Ecto neural progenitor cell (in vitro differentiated cells): ENCODE data around the gene LLGL2.

Experiments used
- DNase-seq: peaks from one replicate; pipeline ENCODE4 v3.0.0-alpha.2; 2018; ENCODE audit warnings: low spot score

LLGL2 gene

DNA sequence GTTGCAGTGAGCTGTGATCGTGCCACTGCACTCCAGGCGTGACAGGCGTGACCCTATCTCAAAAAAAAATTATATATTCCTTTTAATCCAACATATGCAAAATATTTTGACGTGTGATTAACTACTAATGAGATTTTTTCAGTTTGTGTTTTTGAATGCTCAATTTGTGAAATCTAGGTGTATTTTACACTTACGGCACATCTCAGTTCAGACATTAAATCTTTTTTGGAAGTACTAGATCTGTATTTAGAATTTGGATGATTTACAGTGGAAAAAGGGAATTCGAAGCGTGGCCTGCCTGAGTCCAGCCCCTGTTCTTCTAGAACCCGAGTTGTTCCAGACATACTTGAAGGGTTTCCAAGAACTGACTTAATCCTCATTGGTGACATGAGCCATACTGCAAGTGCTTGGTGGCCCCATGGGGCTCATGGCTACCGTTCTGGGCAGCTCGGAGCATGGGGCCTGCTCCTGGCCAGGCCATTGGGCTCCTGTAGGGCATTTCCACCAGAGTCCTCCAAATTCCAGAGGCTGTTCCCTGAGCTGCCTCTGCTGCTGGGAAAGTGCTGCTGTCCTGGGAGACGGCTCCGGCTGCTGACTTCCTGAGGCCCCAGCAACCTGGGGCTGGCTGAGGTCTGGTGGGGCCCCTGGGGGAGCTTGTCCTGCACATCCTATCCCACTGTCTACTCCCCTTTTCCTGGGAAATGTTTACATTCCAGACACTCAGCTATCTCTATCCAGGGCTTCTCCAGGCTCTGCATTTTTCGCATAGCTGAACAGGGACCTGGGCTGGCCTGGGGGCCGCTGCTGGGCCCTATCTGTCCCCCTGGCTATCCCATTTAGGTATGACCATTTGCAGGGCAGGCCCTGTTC, 27.2 kb downstream of the LLGL2 start:
- no peak for DNase-seq

DNA sequence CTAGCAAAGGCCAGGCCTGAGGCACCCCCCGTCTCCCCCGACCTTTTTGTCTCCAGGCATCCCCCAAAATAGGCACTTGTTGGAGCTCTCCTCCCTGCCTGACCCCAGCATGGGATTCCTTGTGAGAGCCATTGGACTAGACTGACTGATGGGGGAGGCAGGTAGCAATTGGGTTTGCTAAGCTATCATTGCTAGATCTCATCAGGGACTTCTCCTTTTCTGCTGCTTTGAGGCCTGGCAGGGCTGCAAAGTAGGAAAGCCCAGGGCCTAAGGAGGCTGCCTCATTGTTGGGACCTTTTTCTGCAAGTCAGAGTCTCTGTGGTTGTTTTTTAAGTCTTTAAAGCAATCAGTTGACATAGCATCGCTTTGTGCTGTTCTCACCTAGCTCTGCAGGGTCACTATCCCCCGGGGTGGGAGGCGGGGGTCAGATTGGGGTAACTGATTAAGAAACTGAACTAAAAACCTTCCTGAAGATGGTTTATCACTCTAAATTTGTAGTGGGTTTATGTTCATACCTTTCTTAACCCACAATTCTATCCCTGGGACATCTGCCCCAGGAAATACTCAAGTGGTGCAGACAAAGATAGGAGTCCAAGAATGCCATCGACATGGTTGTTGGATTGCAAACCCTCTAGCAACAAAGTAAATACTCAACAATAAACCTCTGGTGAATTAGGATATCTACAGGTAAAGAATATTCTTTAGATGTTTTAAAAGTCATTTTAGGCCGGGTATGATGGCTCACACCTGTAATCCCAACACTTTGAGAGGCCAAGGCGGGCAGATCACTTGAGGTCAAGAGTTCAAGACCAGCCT, 28.0 kb downstream of the LLGL2 start:
- DNase-seq: no peak

DNA sequence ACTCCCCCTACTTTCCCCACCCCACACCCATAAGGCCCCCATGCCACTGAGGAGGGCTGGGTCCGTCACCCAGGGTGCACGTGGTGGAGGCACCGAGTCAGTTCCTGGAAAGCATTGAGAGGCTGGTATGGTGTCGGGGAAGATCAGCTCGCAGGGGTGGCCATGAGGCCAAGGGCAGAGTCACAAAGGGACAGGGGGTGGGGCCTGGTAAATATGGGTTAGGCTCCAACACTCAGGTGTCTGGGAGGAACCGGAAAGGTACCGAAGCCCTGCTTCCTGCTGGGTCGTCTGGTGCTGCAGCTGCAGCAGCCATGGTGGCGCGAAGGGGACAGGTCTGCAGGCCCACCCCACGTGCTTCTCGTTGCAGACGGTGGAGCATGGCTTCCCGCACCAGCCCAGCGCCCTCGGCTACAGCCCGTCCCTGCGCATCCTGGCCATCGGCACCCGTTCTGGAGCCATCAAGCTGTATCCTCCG, 30.2 kb downstream of the LLGL2 start:
- DNase-seq: no peak

DNA sequence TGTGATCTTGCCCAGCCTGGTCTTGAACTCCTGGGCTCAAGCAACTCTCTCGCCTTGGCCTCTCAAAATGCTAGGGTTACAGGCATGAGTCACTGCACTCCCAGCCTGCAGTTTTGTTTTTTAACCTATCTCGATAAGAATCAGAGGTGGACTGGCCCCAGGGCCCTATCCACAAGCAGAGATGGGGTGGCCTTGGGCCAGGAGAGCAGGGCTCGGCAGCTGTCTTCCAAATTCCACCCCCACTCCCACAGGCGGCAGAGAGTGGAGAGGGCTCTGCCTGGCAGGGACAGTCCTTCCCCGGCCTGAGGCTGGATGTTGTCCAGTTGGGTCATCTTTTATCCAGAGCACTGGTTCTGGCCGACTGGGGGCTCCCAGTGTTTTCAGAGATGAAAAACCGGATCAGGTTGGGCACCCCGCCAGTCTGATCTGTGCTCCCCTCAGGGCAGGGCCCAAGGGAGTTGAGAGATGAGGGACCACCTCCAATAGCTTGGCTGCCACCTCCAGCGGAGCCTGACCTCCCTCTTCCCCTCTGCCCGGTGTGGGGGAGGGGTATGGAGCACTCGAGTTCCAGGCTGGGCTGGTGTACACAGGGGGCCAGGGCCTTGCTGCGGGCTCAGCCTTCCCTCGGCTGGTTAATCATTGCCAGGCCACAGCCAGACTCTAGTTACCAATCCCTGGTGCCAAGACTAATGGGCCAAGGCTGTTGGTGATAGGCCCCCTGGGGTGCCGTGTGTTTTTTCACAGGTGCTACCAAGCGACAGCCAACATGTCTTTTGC, 31.8 kb downstream of the LLGL2 start:
- DNase-seq: no peak

- DNase-seq: no peak
Measured at GRCh38 chr17:75557852-75558665, 32.6 kb downstream of the LLGL2 start.

- no peak for DNase-seq
Measured at GRCh38 chr17:75558666-75559530, 33.4 kb downstream of the LLGL2 start.

GRCh38 chr17:75559958-75560533, 34.5 kb downstream of the LLGL2 start:
- no peak for DNase-seq

DNA sequence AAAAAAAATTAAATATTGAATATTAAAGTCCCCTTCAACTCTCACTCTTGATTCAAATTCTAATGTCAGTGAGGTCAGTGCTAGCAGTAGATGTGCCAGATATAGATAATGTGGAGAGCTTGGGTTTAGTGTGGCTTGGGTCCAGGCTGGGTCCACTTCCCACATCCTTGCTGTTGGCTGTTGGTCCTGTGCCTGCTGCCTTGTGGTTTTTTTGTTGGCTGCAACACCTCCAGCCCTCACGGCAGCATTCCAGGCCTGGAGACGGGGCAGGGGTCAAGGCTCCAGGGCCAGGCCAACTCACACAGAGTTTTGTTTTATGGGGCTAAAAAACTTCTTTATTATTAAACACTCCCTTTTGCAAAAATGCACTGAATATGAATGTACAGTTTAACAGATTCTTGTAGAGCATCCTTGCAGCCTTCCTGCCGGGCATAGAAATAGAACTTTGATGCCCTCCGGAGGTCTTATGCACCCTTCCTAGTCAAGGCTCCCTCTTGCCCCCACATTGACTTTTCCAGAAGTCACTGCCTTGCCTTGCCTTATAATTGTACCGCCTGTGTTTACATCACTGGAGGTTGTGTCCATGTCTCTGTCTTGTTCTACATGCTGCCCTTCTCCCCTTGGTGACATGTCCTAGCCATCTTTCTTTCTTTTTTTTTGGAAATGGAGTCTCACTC, 36.6 kb downstream of the LLGL2 start:
- DNase-seq: no peak

DNA sequence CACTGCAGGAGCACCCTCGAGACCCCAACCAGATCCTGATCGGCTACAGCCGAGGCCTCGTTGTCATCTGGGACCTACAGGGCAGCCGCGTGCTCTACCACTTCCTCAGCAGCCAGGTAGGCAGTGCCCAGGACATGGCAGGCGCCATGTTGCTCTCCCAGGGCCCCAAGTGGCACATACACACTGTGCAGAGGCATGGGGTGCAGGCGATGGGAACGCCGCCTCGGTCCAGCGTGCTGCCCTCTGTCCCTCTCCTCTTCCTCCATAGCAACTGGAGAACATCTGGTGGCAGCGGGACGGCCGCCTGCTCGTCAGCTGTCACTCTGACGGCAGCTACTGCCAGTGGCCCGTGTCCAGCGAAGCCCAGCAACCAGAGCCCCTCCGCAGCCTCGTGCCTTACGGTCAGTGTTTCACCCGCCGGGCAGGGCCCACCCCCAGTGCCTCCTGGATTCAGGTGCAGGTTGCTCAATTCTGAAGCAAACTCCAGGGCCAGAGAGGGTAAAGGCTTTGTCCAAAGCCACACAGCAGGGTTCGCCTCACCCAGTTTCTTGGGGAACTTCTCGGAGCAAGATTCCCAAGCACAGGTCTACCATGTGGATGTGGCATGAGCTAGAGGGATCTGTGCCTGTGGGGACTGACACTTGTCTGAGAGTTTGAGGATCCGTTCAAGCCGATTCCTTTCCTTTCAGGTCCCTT, 37.7 kb downstream of the LLGL2 start:
- DNase-seq: no peak

- no peak for DNase-seq
Measured at GRCh38 chr17:75564195-75564594, 38.7 kb downstream of the LLGL2 start.

- DNase-seq: no peak
Measured at GRCh38 chr17:75565066-75565465, 39.6 kb downstream of the LLGL2 start.

- no peak for DNase-seq
Measured at GRCh38 chr17:75565618-75566017, 40.1 kb downstream of the LLGL2 start.

DNA sequence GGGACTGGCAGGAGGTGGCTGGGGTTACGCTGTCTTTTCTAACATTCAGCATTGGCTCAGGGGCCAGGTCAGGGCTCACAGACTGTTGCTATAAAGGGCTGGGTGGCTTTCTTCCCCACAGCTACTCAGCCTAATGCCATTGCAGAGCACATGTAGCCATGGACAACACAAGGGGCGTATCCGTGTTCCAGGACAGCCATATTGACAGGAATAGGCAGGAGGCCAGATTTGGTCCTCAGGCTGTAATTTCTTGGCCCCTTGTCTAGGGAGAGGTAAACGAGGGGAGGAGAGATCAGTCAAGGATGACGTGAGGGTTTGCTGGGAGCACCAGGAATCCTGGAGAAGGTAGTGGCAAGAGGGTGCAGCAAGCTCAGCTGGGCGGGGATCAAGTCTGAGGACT, 40.9 kb downstream of the LLGL2 start:
- no peak for DNase-seq

DNA sequence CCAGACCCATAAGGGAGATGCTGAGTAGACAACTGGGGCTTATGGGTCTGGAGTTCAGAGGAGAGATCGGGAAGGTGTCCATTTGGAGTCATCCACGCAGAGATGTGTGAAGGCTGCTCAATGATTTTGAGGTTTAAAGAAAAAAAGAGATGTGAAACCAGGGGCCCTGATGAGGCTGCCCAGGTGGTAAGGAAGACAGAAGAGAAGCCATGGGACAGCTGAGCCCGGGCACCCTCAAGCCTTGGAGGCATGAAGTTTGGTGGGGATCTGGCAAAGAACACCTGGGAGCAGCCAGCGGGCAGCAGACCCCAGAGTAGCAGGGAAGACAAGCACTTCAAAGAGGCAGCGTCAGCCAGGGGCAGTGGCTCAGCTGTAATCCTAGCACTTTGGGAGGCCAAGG, 41.3 kb downstream of the LLGL2 start:
- no peak for DNase-seq

DNA sequence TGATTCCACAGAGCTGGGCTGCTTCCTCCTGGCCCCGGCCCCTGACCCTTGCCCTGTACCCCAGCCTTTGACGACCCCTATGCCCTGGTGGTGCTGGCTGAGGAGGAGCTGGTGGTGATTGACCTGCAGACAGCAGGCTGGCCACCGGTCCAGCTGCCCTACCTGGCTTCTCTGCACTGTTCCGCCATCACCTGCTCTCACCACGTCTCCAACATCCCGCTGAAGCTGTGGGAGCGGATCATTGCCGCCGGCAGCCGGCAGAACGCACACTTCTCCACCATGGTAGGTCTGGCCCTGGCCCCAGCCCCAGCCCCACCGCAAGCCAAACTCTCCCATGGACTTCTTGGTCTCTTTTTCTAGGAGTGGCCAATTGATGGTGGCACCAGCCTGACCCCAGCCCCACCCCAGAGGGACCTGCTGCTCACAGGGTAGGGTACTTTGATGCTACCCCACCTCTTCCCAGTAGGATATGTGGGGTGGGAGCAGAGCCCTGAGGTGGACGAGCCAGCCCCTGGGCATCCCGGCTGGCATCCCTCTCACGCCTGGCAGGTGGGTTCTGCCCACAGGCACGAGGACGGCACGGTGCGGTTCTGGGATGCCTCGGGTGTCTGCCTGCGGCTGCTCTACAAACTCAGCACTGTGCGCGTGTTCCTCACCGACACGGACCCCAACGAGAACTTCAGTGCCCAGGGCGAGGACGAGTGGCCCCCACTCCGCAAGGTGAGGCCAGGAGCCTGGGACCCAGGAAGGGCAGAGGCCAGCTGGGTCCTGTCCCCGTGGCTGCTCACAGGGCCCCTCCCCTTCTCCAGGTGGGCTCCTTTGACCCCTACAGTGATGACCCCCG, 43.1 kb downstream of the LLGL2 start:
- no peak for DNase-seq

GRCh38 chr17:75570034-75570676, 44.7 kb downstream of the LLGL2 start:
- no peak for DNase-seq

DNA sequence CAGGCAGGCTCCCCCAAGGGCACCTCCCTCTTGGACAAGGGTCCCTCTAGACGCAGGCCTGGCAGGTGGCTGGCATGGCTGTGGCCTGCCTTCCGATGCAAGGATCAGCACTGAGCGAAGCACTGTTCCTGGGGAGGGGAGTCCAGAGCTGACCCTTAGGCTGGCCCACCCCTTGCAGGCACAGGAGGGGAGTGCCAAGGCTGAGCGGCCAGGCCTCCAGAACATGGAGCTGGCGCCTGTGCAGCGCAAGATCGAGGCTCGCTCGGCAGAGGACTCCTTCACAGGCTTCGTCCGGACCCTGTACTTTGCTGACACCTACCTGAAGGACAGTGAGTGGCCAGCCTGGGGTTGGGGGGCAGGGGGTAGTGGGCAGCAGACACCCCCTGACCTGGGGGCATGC, 45.3 kb downstream of the LLGL2 start:
- no peak for DNase-seq
